GM13977 (cell line): ENCODE results near the gene KERA.

Experiments
- DNase-seq: peaks from one replicate; pipeline ENCODE4 v3.0.0; 2012; ENCODE audit warnings: low spot score
- CTCF ChIP-seq: IDR thresholded peaks from 2 replicates; pipeline ENCODE4 v1.5.1; 2012; ENCODE audit warnings: mild to moderate bottlenecking, control low read depth; ENCODE audit not compliant: insufficient read depth; ENCODE audit errors: extremely low read depth, missing control alignments
- in situ Hi-C: fragments of 300-500 bp; cut with MboI; formaldehyde crosslinking; loops from one replicate; pipeline ENCODE4 v1.12.0; 2022; ENCODE audit warnings: low sequenced_read_pairs, low pct_unique_long_range_greater_than_20kb, mixed read lengths, inconsistent platforms; ENCODE audit not compliant: unreplicated experiment

KERA gene, protein sequence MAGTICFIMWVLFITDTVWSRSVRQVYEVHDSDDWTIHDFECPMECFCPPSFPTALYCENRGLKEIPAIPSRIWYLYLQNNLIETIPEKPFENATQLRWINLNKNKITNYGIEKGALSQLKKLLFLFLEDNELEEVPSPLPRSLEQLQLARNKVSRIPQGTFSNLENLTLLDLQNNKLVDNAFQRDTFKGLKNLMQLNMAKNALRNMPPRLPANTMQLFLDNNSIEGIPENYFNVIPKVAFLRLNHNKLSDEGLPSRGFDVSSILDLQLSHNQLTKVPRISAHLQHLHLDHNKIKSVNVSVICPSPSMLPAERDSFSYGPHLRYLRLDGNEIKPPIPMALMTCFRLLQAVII

DNA sequence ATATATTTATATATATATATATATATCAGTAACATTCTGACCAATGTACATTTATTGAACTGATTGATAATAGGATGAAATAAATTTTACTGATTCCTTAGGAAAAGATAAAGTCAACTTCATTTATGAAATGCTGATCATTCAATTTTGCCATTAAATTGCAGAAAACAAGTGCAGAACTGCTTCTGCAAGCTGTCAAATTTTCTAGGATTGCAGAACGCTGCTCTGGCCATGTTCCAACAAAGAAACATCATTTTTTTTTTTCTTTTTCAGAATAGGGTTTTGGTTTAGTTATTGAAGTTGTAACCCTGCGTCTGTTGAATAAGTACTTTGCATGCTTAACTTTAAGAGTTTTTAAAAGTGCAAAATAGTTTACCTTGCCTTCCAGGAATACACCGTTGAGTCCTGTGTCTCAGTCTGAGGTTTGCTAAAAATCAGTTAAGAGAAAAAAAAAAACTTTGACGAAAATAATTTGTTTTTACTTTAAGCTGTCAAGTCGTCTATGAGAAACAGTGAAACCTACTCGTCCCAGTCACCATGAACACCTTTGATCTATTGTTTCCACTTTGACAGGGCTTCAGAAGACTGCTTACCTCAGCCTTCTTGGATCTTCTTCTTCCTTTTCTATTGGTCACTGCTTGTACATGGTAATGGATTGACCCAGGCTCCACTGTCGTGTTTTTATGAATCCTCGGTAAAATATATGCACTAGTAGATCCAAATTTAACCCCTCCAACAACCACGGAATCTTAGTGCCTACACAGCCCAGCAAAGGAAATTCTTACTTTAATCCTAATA is at the start of gene KERA:
Gene KERA, minus strand, starts transcription at position 657 of the 798 bp plus-strand sequence. CDS start 1,743 bp downstream, outside the sequence.
- DNase-seq, result no peak
- in situ Hi-C loops, result no loop called here
- TF ChIP-seq CTCF, result no peak

- DNase-seq, result no peak
- no peak for TF ChIP-seq CTCF
- in situ Hi-C loops, result no loop called here
Observed at GRCh38 chr12:91106283-91106682, 48.5 kb upstream of the KERA start.

DNA sequence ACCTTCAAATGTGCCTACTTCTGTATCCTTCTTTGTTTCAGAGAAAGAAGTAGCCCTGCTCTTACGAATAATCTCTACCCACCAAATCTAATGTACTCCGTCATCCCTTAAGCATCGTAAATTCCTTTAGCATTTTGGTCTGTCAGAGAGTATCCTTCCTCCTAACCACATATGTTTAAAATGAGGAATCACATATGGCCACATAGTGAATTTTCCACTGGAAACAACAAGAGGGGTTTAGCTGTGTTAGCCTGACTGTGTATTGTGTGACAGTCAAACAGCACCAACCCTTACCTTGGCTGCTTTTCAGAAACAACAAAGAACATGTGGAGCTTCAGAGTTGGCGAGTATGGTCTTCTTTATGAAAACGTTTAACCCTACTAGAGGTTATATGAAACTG is 48.0 kb upstream of the KERA start:
- in situ Hi-C loops, result no loop called here
- no peak for TF ChIP-seq CTCF
- DNase-seq, result no peak

GRCh38 chr12:91104812-91105466 is 47.1 kb upstream of the KERA start:
- no peak for TF ChIP-seq CTCF
- in situ Hi-C loops, result no loop called here
- DNase-seq, result no peak

GRCh38 chr12:91103624-91104023 is 45.8 kb upstream of the KERA start:
- in situ Hi-C loops, result no loop called here
- TF ChIP-seq CTCF, result no peak
- DNase-seq, result no peak

DNA sequence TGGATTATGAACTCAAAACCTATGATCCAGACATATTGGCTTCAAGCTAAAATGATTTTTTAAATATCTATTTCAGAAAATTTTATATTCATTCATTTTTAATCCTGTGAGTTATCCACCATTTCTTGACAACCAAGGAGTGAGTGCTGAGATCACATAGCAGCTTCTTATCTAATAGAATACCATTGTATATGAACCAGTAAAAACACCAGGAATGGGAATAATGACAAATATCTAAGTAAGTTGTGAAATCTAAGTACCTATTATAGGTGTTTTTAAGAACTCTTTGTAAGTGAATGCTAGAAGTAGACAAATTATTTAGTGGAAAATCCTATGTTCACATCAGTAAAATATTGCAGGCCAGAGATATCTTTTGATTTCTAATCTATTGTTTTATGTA is 45.3 kb upstream of the KERA start:
- no peak for TF ChIP-seq CTCF
- in situ Hi-C loops, result no loop called here
- no peak for DNase-seq
